DMS79 (cell line): Measurements from ENCODE around the gene SLC5A8.

Experiments used
- DNase-seq: peaks from one replicate; lab custom pipeline; 2025; lab: John Stamatoyannopoulos, UW

Gene SLC5A8

GRCh38 chr12:101209319-101210302 is at the start of gene SLC5A8:
Gene SLC5A8, minus strand, starts transcription at chr12:101210238. Its CDS starts 390 bp downstream, at chr12:101209848.
- DNase-seq = peak; percentile 69

GRCh38 chr12:101257357-101257756 is 47.3 kb upstream of the SLC5A8 start:
- no peak for DNase-seq

GRCh38 chr12:101256266-101256665 is 46.2 kb upstream of the SLC5A8 start:
- no peak for DNase-seq

GRCh38 chr12:101243616-101244015 is 33.6 kb upstream of the SLC5A8 start:
- DNase-seq = no peak

GRCh38 chr12:101243074-101243473 is 33.0 kb upstream of the SLC5A8 start:
- DNase-seq = no peak

GRCh38 chr12:101238800-101239329 is 28.8 kb upstream of the SLC5A8 start:
- no peak for DNase-seq

- DNase-seq = no peak
Observed at GRCh38 chr12:101238306-101238705, 28.3 kb upstream of the SLC5A8 start.

- DNase-seq = no peak
Observed at GRCh38 chr12:101235686-101236085, 25.6 kb upstream of the SLC5A8 start.

GRCh38 chr12:101231636-101232035 is 21.6 kb upstream of the SLC5A8 start:
- no peak for DNase-seq

- DNase-seq = no peak
Observed at GRCh38 chr12:101230547-101230946, 20.5 kb upstream of the SLC5A8 start.

- peak; percentile 95 for DNase-seq
Observed at GRCh38 chr12:101229841-101230241, 19.8 kb upstream of the SLC5A8 start.

GRCh38 chr12:101221301-101221700 is 11.3 kb upstream of the SLC5A8 start:
- DNase-seq = no peak

GRCh38 chr12:101216810-101217209 is 6.8 kb upstream of the SLC5A8 start:
- DNase-seq = no peak

GRCh38 chr12:101207086-101207780 is 2.8 kb downstream of the SLC5A8 start:
- peak; percentile 29 for DNase-seq

GRCh38 chr12:101204602-101205304 is 5.3 kb downstream of the SLC5A8 start:
- no peak for DNase-seq

GRCh38 chr12:101200824-101201223 is 9.2 kb downstream of the SLC5A8 start:
- no peak for DNase-seq

GRCh38 chr12:101200145-101200544 is 9.9 kb downstream of the SLC5A8 start:
- no peak for DNase-seq

GRCh38 chr12:101186291-101186690 is 23.7 kb downstream of the SLC5A8 start:
- no peak for DNase-seq

- no peak for DNase-seq
Observed at GRCh38 chr12:101181776-101182175, 28.3 kb downstream of the SLC5A8 start.

- DNase-seq = no peak
Observed at GRCh38 chr12:101174541-101174940, 35.5 kb downstream of the SLC5A8 start.

- DNase-seq = no peak
Observed at GRCh38 chr12:101173197-101173749, 36.8 kb downstream of the SLC5A8 start.

GRCh38 chr12:101172316-101172715 is 37.7 kb downstream of the SLC5A8 start:
- no peak for DNase-seq
